Cardiac muscle cell (in vitro differentiated cells and primary cell): Measurements from ENCODE around the gene CD82. TPM values are rescaled to one million over a fixed set of nuclear protein-coding genes. Genes with fewer than 3 reads are reported as not detected.
A peak's percentile ranks its signal among the peaks of the same experiment; 100 is the strongest.

Experiments used
- DNase-seq, 2 donors: peaks; one replicate each; pipeline versions ENCODE4 v3.0.0 to v3.0.0-alpha.2; 2010 to 2017; ENCODE audit warnings: low read depth in 1 of 2, low spot score in 1 of 2
- H3K27ac ChIP-seq: fragments of 200-600 bp; sonication (generic); 2 replicates; pipeline ENCODE4 v1.5.1; 2016
- H3K27me3 ChIP-seq: fragments of 200-600 bp; sonication (generic); 2 replicates; pipeline ENCODE4 v1.6.0; 2016; ENCODE audit warnings: control low read depth
- H3K36me3 ChIP-seq: fragments of 200-600 bp; sonication (generic); 2 replicates; pipeline ENCODE4 v1.5.1; 2016; ENCODE audit warnings: control low read depth
- H3K4me1 ChIP-seq: fragments of 200-600 bp; sonication (generic); 2 replicates; pipeline ENCODE4 v1.8.1; 2017; ENCODE audit warnings: low read depth, mild to moderate bottlenecking, mixed run types
- H3K4me3 ChIP-seq: fragments of 200-600 bp; sonication (generic); 2 replicates; pipeline ENCODE4 v1.5.1; 2016; ENCODE audit warnings: mild to moderate bottlenecking
- H3K9me3 ChIP-seq: fragments of 200-600 bp; sonication (generic); 2 replicates; pipeline ENCODE4 v1.5.1; 2017; ENCODE audit warnings: low read depth, mild to moderate bottlenecking, control low read depth
- polyA plus RNA-seq: library from polyadenylated mRNA; unstranded; fragments of >200 nt; fragmentation: Nextera tagmentation; extraction: Ambion mirVana; gene quantifications from 2 replicates; pipeline ENCODE4 v1.2.1, GENCODE V29; 2016
- total RNA-seq: library from RNA; depleted of rRNA; stranded (reverse); fragments of >200 nt; gene quantifications from 2 replicates; pipeline ENCODE4 v1.2.3, GENCODE V29; 2016
- TF ChIP-seq, protein P1 (sequence below): IDR thresholded peaks from 2 replicates; pipeline ENCODE4 v1.5.1; 2012; ENCODE audit warnings: low read depth, mild to moderate bottlenecking, low read length

The CD82 gene
- total and polyA plus RNA-seq, 2 experiments from 2014 or later, result 14.8 to 33.9 TPM

- TF ChIP-seq, protein P1, sequence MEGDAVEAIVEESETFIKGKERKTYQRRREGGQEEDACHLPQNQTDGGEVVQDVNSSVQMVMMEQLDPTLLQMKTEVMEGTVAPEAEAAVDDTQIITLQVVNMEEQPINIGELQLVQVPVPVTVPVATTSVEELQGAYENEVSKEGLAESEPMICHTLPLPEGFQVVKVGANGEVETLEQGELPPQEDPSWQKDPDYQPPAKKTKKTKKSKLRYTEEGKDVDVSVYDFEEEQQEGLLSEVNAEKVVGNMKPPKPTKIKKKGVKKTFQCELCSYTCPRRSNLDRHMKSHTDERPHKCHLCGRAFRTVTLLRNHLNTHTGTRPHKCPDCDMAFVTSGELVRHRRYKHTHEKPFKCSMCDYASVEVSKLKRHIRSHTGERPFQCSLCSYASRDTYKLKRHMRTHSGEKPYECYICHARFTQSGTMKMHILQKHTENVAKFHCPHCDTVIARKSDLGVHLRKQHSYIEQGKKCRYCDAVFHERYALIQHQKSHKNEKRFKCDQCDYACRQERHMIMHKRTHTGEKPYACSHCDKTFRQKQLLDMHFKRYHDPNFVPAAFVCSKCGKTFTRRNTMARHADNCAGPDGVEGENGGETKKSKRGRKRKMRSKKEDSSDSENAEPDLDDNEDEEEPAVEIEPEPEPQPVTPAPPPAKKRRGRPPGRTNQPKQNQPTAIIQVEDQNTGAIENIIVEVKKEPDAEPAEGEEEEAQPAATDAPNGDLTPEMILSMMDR, result no peak
- peaks cover 12% of the 10 kb centered on the region for H3K4me1 ChIP-seq
- H3K27ac ChIP-seq, result no peak overlapping the region
- no peak for DNase-seq
- no peak overlapping the region for H3K4me3 ChIP-seq
- no peaks in the 10 kb centered on the region for H3K36me3 ChIP-seq
- no peaks in the 10 kb centered on the region for H3K27me3 ChIP-seq
- no peaks in the 10 kb centered on the region for H3K9me3 ChIP-seq
These were observed 10.5 kb downstream of the CD82 start for GRCh38 chr11:44575962-44576361.

- Histone ChIP-seq H3K36me3 (no peaks in the 10 kb centered on the region), H3K9me3 (no peaks in the 10 kb centered on the region), H3K4me1 (peaks cover 12% of the 10 kb centered on the region), H3K27ac (no peak overlapping the region), H3K4me3 (no peak overlapping the region), H3K27me3 (no peaks in the 10 kb centered on the region)
- DNase-seq, result no peak
- TF ChIP-seq, protein P1, result no peak
These were observed 11.2 kb downstream of the CD82 start for GRCh38 chr11:44576656-44577055.

GRCh38 chr11:44577231-44577830, 11.9 kb downstream of the CD82 start:
- Histone ChIP-seq H3K4me3 (no peak overlapping the region), H3K4me1 (peaks cover 12% of the 10 kb centered on the region), H3K27ac (no peak overlapping the region), H3K9me3 (no peaks in the 10 kb centered on the region), H3K27me3 (no peaks in the 10 kb centered on the region), H3K36me3 (no peaks in the 10 kb centered on the region)
- DNase-seq, result no peak
- TF ChIP-seq, protein P1, result no peak

GRCh38 chr11:44578279-44578678, 12.8 kb downstream of the CD82 start:
- Histone ChIP-seq H3K36me3 (no peaks in the 10 kb centered on the region), H3K4me3 (no peak overlapping the region), H3K27ac (no peak overlapping the region), H3K9me3 (no peaks in the 10 kb centered on the region), H3K27me3 (no peaks in the 10 kb centered on the region), H3K4me1 (peaks cover 12% of the 10 kb centered on the region)
- TF ChIP-seq, protein P1, result no peak
- DNase-seq, result no peak

DNA sequence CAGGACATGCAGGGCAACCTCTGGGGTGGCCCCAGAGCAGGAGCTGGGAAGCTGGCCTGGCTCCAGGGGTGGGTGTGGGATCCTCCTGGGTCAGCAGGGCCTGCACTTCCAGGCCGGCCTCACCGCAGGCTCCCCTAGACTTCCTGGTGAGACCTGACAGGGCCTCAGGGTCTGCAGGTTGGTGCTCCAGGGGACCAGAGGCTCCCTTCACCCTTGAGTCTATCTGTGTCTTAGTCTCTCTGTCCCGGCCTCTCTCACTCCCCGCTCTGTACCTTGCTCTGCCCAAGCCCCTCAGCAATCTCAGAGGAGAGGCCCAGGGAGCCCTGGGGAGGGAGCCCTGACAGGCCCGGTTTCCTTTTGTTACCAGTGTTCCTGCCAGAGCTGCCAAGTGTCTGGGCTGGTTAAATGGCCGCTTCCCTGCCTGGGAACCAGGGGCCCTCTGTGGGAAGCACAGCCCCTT, 13.9 kb downstream of the CD82 start:
- H3K9me3 ChIP-seq, result no peaks in the 10 kb centered on the region
- peak overlapping the region; percentile 63 for H3K27ac ChIP-seq
- TF ChIP-seq, protein P1, result no peak
- no peaks in the 10 kb centered on the region for H3K36me3 ChIP-seq
- H3K27me3 ChIP-seq, result no peaks in the 10 kb centered on the region
- no peak for DNase-seq
- peaks cover 12% of the 10 kb centered on the region for H3K4me1 ChIP-seq
- H3K4me3 ChIP-seq, result no peak overlapping the region

DNA sequence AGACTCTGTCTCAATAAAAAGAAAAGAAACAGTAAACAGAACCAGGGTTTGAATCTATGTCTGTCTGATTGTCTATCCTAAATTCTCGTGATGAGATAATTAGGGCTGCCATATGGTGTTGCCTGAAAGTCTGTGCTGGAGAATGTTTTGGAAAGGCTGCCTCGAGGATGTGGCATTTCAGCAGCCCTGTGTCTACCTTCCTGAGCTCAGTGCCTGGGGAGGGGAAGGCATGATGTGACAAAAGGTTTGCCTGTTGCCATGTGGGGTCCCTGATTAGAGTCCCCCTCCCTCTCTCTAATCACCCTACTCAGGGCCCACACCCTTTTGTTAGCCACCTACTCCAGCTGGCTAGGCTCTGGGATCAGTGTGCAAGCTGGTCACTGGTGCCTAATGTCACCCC, 15.2 kb downstream of the CD82 start:
- Histone ChIP-seq H3K36me3 (no peaks in the 10 kb centered on the region), H3K27ac (no peak overlapping the region), H3K4me1 (peaks cover 12% of the 10 kb centered on the region), H3K27me3 (no peaks in the 10 kb centered on the region), H3K9me3 (no peaks in the 10 kb centered on the region), H3K4me3 (no peak overlapping the region)
- TF ChIP-seq, protein P1, result no peak
- no peak for DNase-seq
